GM03348 (cell line): ENCODE results near the gene MRPL42.
"Not testable (repeated sequence)": the region's sequence is repeated elsewhere in the genome, so short reads cannot be mapped to it uniquely, and the experiment has no call there.

Experiments used
- DNase-seq: peaks from one replicate; pipeline ENCODE4 v3.0.0; 2012; ENCODE audit warnings: low spot score

The MRPL42 gene

GRCh38 chr12:93547778-93548177 is 80.5 kb downstream of the MRPL42 start:
- no peak for DNase-seq

- no peak for DNase-seq
Observed at GRCh38 chr12:93549174-93549573, 81.9 kb downstream of the MRPL42 start.

GRCh38 chr12:93550748-93551611 is 83.7 kb downstream of the MRPL42 start:
- DNase-seq: no peak

- DNase-seq: no peak
Observed at GRCh38 chr12:93552427-93552826, 85.1 kb downstream of the MRPL42 start.

- not testable (repeated sequence) for DNase-seq
Observed at GRCh38 chr12:93557879-93558278, 90.6 kb downstream of the MRPL42 start.

- not testable (repeated sequence) for DNase-seq
Observed at GRCh38 chr12:93558685-93559084, 91.4 kb downstream of the MRPL42 start.

- DNase-seq: peak; percentile 8
Observed at GRCh38 chr12:93563807-93564538, 96.7 kb downstream of the MRPL42 start.

- no peak for DNase-seq
Observed at GRCh38 chr12:93565760-93566159, 98.4 kb downstream of the MRPL42 start.
